Karpas-422 (cell line): ENCODE results near the gene SIVA1. TPM values are rescaled to one million over a fixed set of nuclear protein-coding genes. Genes with fewer than 3 reads are reported as not detected.

Source experiments
- DNase-seq: peaks from one replicate; pipeline ENCODE4 v3.0.0-alpha.2; 2015
- H2AFZ ChIP-seq: fragments of 200-600 bp; sonication (generic); 2 replicates; pipeline ENCODE4 v1.6.1; 2014; ENCODE audit warnings: antibody characterized with exemption, low read length, mixed read lengths
- H3K27ac ChIP-seq: fragments of 200-600 bp; sonication (generic); 2 replicates; pipeline ENCODE4 v1.5.1; 2014; ENCODE audit warnings: mild to moderate bottlenecking, low read length, moderate library complexity
- H3K27me3 ChIP-seq: fragments of 200-600 bp; sonication (generic); 2 replicates; pipeline ENCODE4 v1.6.1; 2014; ENCODE audit warnings: low read length, mixed read lengths
- H3K36me3 ChIP-seq: fragments of 200-600 bp; sonication (generic); 2 replicates; pipeline ENCODE4 v1.6.1; 2014; ENCODE audit warnings: low read length, mixed read lengths; ENCODE audit not compliant: insufficient read depth
- H3K4me1 ChIP-seq: fragments of 200-600 bp; sonication (generic); 2 replicates; pipeline ENCODE4 v1.6.1; 2014; ENCODE audit warnings: mild to moderate bottlenecking, low read length, mixed read lengths
- H3K4me2 ChIP-seq: fragments of 200-600 bp; sonication (generic); 2 replicates; pipeline ENCODE4 v1.6.1; 2014; ENCODE audit warnings: low read length, low read depth, mild to moderate bottlenecking; ENCODE audit not compliant: poor library complexity, severe bottlenecking
- H3K4me3 ChIP-seq: fragments of 200-600 bp; sonication (generic); 2 replicates; pipeline ENCODE4 v1.5.1; 2014; ENCODE audit warnings: mild to moderate bottlenecking, antibody characterized with exemption, low read length, mixed read lengths
- H3K79me2 ChIP-seq: fragments of 200-600 bp; sonication (generic); 2 replicates; pipeline ENCODE4 v1.6.1; 2014; ENCODE audit warnings: mild to moderate bottlenecking, low read length, mixed read lengths
- H3K9ac ChIP-seq: fragments of 200-600 bp; sonication (generic); 2 replicates; pipeline ENCODE4 v1.6.0; 2014; ENCODE audit warnings: low read length
- H3K9me2 ChIP-seq: fragments of 200-600 bp; sonication (generic), shearing (Covaris generic); replicated peaks from 2 replicates; pipeline ENCODE4 v1.6.0; 2014; ENCODE audit warnings: mild to moderate bottlenecking, low read length, moderate library complexity; ENCODE audit not compliant: insufficient read depth
- H3K9me3 ChIP-seq: fragments of 300-700, 200-600 bp; sonication (generic); 2 replicates; pipeline ENCODE4 v1.6.1; 2014; ENCODE audit warnings: low read length, mixed read lengths
- H4K20me1 ChIP-seq: fragments of 200-600 bp; sonication (generic); 2 replicates; pipeline ENCODE4 v1.6.1; 2014; ENCODE audit warnings: mild to moderate bottlenecking, antibody characterized with exemption, low read length, low read depth; ENCODE audit not compliant: insufficient read depth
- total RNA-seq: library from RNA; depleted of rRNA; stranded (reverse); fragments of >200 nt; shearing (Covaris generic); gene quantifications from 2 replicates; pipeline ENCODE4 v1.2.3, GENCODE V29; 2014; ENCODE audit warnings: low replicate concordance

Gene SIVA1
- total RNA-seq, 1 experiment from 2014 or later: 68.1 TPM

GRCh38 chr14:104709387-104710039, 43.4 kb upstream of the SIVA1 start:
- no peaks in the 10 kb centered on the region for H3K36me3 ChIP-seq

GRCh38 chr14:104710071-104710735, 42.7 kb upstream of the SIVA1 start:
- Histone ChIP-seq H3K4me3 (no peak overlapping the region), H3K4me2 (no peak overlapping the region), H3K4me1 (no peaks in the 10 kb centered on the region), H3K36me3 (no peaks in the 10 kb centered on the region), H3K27me3 (no peaks in the 10 kb centered on the region), H3K79me2 (no peaks in the 10 kb centered on the region), H2AFZ (no peak overlapping the region), H4K20me1 (0 out of 2 replicates have a peak, but pooled peaks cover 4% of the 10 kb centered on the region), H3K9me3 (no peaks in the 10 kb centered on the region), H3K27ac (no peak overlapping the region), H3K9ac (no peak overlapping the region), H3K9me2 (no peaks in the 10 kb centered on the region)
- DNase-seq: no peak

More at GRCh38 chr14:104709387-104710039, 43.4 kb upstream of the SIVA1 start:
- 0 out of 2 replicates have a peak, but pooled peaks cover 4% of the 10 kb centered on the region for H4K20me1 ChIP-seq
- no peaks in the 10 kb centered on the region for H3K9me2 ChIP-seq
- H2AFZ ChIP-seq: no peak overlapping the region
- no peaks in the 10 kb centered on the region for H3K4me1 ChIP-seq
- H3K9me3 ChIP-seq: no peaks in the 10 kb centered on the region
- H3K27ac ChIP-seq: no peak overlapping the region
- H3K9ac ChIP-seq: no peak overlapping the region
- H3K79me2 ChIP-seq: no peaks in the 10 kb centered on the region
- no peak for DNase-seq
- no peak overlapping the region for H3K4me2 ChIP-seq
- no peak overlapping the region for H3K4me3 ChIP-seq
- no peaks in the 10 kb centered on the region for H3K27me3 ChIP-seq

- Histone ChIP-seq H3K4me3 (no peak overlapping the region), H3K27me3 (no peaks in the 10 kb centered on the region), H4K20me1 (0 out of 2 replicates have a peak, but pooled peaks cover 4% of the 10 kb centered on the region), H3K36me3 (no peaks in the 10 kb centered on the region), H3K4me1 (no peaks in the 10 kb centered on the region), H3K27ac (no peak overlapping the region), H3K9ac (no peak overlapping the region), H2AFZ (no peak overlapping the region), H3K9me2 (no peaks in the 10 kb centered on the region), H3K9me3 (no peaks in the 10 kb centered on the region), H3K4me2 (no peak overlapping the region), H3K79me2 (no peaks in the 10 kb centered on the region)
- DNase-seq: no peak
Measured at GRCh38 chr14:104712881-104713734, 39.8 kb upstream of the SIVA1 start.

DNA sequence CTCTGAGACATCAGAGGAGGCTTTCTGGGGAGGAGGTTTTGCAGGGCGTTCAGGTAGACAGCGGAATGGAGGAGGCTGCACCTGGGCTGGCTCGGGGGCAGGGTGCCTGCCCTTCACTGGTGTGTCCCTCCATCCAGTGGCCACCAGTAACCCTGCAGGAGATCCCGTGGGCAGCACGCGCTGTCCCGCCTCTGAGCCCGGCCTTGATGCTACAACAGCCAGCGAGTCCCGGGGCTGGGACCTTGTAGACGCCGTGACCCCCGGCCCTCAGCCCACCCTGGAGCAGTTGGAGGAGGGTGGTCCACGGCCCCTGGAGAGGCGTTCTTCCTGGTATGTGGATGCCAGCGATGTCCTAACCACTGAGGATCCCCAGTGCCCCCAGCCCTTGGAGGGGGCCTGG, 38.9 kb upstream of the SIVA1 start:
- Histone ChIP-seq H3K4me1 (no peaks in the 10 kb centered on the region), H3K9me2 (no peaks in the 10 kb centered on the region), H3K9me3 (no peaks in the 10 kb centered on the region), H3K79me2 (no peaks in the 10 kb centered on the region), H3K9ac (no peak overlapping the region), H2AFZ (no peak overlapping the region), H3K36me3 (no peaks in the 10 kb centered on the region), H3K27me3 (no peaks in the 10 kb centered on the region), H3K4me2 (no peak overlapping the region), H3K27ac (no peak overlapping the region), H4K20me1 (0 out of 2 replicates have a peak, but pooled peaks cover 4% of the 10 kb centered on the region), H3K4me3 (no peak overlapping the region)
- DNase-seq: no peak

- Histone ChIP-seq H3K9me2 (no peaks in the 10 kb centered on the region), H4K20me1 (0 out of 2 replicates have a peak, but pooled peaks cover 4% of the 10 kb centered on the region), H3K4me1 (no peaks in the 10 kb centered on the region), H3K36me3 (no peaks in the 10 kb centered on the region), H3K27ac (no peak overlapping the region), H3K4me2 (no peak overlapping the region), H3K79me2 (no peaks in the 10 kb centered on the region), H3K9ac (no peak overlapping the region), H2AFZ (no peak overlapping the region), H3K9me3 (no peaks in the 10 kb centered on the region), H3K27me3 (no peaks in the 10 kb centered on the region), H3K4me3 (no peak overlapping the region)
- no peak for DNase-seq
Measured at GRCh38 chr14:104714681-104715080, 38.3 kb upstream of the SIVA1 start.

- no peak overlapping the region for H2AFZ ChIP-seq
- no peaks in the 10 kb centered on the region for H3K79me2 ChIP-seq
- H3K4me1 ChIP-seq: no peaks in the 10 kb centered on the region
- H3K4me3 ChIP-seq: no peak overlapping the region
- no peak overlapping the region for H3K27ac ChIP-seq
- H3K9me2 ChIP-seq: no peaks in the 10 kb centered on the region
- no peaks in the 10 kb centered on the region for H3K9me3 ChIP-seq
- no peak overlapping the region for H3K9ac ChIP-seq
- DNase-seq: no peak
- H3K4me2 ChIP-seq: no peak overlapping the region
- H4K20me1 ChIP-seq: 0 out of 2 replicates have a peak, but pooled peaks cover 4% of the 10 kb centered on the region
- H3K27me3 ChIP-seq: no peaks in the 10 kb centered on the region
- H3K36me3 ChIP-seq: no peaks in the 10 kb centered on the region
Measured at GRCh38 chr14:104715416-104715815, 37.5 kb upstream of the SIVA1 start.

DNA sequence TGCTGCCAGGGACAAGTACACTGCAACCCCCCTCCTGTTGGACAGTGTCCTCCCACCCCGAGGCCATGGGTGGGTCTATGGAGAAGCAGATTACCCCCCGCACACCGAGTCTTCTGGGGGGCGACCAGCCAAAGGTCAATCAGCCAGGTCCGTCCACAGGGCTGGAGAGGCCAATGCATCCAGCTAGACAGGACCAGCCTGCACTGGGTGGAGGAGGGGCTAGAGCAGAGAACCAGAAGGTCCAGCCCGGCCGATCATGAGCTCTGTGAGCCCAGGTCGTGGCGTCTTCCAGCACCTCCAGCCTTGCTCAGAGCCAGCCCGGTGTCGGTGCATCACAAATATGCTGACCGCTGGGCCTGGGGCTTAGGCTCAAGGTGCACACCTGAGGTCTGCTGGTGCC, 37.1 kb upstream of the SIVA1 start:
- Histone ChIP-seq H2AFZ (no peak overlapping the region), H4K20me1 (0 out of 2 replicates have a peak, but pooled peaks cover 4% of the 10 kb centered on the region), H3K27me3 (no peaks in the 10 kb centered on the region), H3K4me3 (no peak overlapping the region), H3K4me1 (no peaks in the 10 kb centered on the region), H3K9ac (no peak overlapping the region), H3K36me3 (no peaks in the 10 kb centered on the region), H3K4me2 (no peak overlapping the region), H3K9me3 (no peaks in the 10 kb centered on the region), H3K79me2 (no peaks in the 10 kb centered on the region), H3K9me2 (no peaks in the 10 kb centered on the region), H3K27ac (no peak overlapping the region)
- DNase-seq: no peak

DNA sequence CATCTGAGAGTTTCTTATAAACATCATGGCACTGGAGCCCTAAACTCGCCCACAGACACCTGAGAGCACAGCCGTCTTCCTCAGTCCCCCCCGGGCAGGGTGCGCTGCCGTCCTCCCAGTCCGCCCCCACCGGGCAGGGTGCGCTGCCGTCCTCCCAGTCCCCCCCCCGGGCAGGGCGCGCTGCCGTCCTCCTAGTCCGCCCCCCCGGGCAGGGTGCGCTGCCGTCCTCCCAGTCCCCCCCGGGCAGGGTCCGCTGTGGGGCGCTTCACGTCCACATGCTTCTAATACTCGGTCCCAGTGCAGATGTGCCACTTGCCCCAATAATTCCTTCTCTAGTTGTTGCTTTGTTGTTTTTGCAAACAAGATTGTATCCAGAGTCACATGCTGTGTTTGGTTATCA, 35.8 kb upstream of the SIVA1 start:
- Histone ChIP-seq H3K4me1 (no peaks in the 10 kb centered on the region), H3K9me3 (no peaks in the 10 kb centered on the region)
- DNase-seq: no peak

More for the DNA sequence above, 35.8 kb upstream of the SIVA1 start:
- Histone ChIP-seq H3K27me3 (no peaks in the 10 kb centered on the region), H3K36me3 (no peaks in the 10 kb centered on the region), H3K79me2 (no peaks in the 10 kb centered on the region), H4K20me1 (0 out of 2 replicates have a peak, but pooled peaks cover 4% of the 10 kb centered on the region), H2AFZ (no peak overlapping the region), H3K27ac (no peak overlapping the region), H3K9me2 (no peaks in the 10 kb centered on the region), H3K4me2 (no peak overlapping the region), H3K4me3 (no peak overlapping the region), H3K9ac (no peak overlapping the region)
